Retina (tissue), 1 donor: ENCODE results near the gene LRRC56.

Source experiments
- DNase-seq: peaks from one replicate; pipeline ENCODE4 v3.0.0-alpha.2; 2016

LRRC56 gene

GRCh38 chr11:528166-528814 is 9.0 kb upstream of the LRRC56 start:
- no peak for DNase-seq

- peak; percentile 18 for DNase-seq
Observed at GRCh38 chr11:528815-529727, 8.3 kb upstream of the LRRC56 start.

- DNase-seq: no peak
Observed at GRCh38 chr11:529728-530411, 7.5 kb upstream of the LRRC56 start.

GRCh38 chr11:530960-531831 is 6.1 kb upstream of the LRRC56 start:
- no peak for DNase-seq

GRCh38 chr11:531919-532526 is 5.3 kb upstream of the LRRC56 start:
- DNase-seq: no peak

- DNase-seq: no peak
Observed at GRCh38 chr11:532527-532985, 4.8 kb upstream of the LRRC56 start.

- no peak for DNase-seq
Observed at GRCh38 chr11:532986-533585, 4.2 kb upstream of the LRRC56 start.

- DNase-seq: no peak
Observed at GRCh38 chr11:533586-534395, 3.5 kb upstream of the LRRC56 start.

GRCh38 chr11:534396-535209 is 2.7 kb upstream of the LRRC56 start:
- peak; percentile 50 for DNase-seq

- no peak for DNase-seq
Observed at GRCh38 chr11:535210-535518, 2.2 kb upstream of the LRRC56 start.

GRCh38 chr11:535519-536454 is 1.5 kb upstream of the LRRC56 start, which contains the start of gene HRAS:
TSS of gene HRAS (minus strand) at chr11:535576.
- peak; percentile 95 for DNase-seq

GRCh38 chr11:537622-538430 is 499 bp downstream of the LRRC56 start:
- no peak for DNase-seq

- DNase-seq: no peak
Observed at GRCh38 chr11:538431-539051, 1.2 kb downstream of the LRRC56 start.

- no peak for DNase-seq
Observed at GRCh38 chr11:539971-540481, 2.7 kb downstream of the LRRC56 start.

- no peak for DNase-seq
Observed at GRCh38 chr11:540583-541432, 3.5 kb downstream of the LRRC56 start.

- DNase-seq: no peak
Observed at GRCh38 chr11:541433-541885, 4.1 kb downstream of the LRRC56 start.
